Medulla oblongata (tissue), 1 donor: ENCODE results near the gene SLC6A3.

Experiments
- DNase-seq: peaks from one replicate; pipeline ENCODE4 v3.0.0-alpha.2; 2015; ENCODE audit errors: extremely low spot score

Gene SLC6A3

GRCh38 chr5:1442222-1443145, 2.8 kb downstream of the SLC6A3 start:
- DNase-seq = no peak

- no peak for DNase-seq
Measured at GRCh38 chr5:1441166-1441865, 3.9 kb downstream of the SLC6A3 start.

GRCh38 chr5:1440098-1440493, 5.1 kb downstream of the SLC6A3 start:
- DNase-seq = no peak

- no peak for DNase-seq
Measured at GRCh38 chr5:1439388-1440097, 5.7 kb downstream of the SLC6A3 start.

GRCh38 chr5:1438871-1439270, 6.4 kb downstream of the SLC6A3 start:
- DNase-seq = no peak

- no peak for DNase-seq
Measured at GRCh38 chr5:1437876-1438559, 7.2 kb downstream of the SLC6A3 start.

GRCh38 chr5:1437226-1437829, 7.9 kb downstream of the SLC6A3 start:
- no peak for DNase-seq

- no peak for DNase-seq
Measured at GRCh38 chr5:1436681-1437080, 8.6 kb downstream of the SLC6A3 start.

GRCh38 chr5:1436036-1436435, 9.2 kb downstream of the SLC6A3 start:
- no peak for DNase-seq

- no peak for DNase-seq
Measured at GRCh38 chr5:1435369-1435768, 9.9 kb downstream of the SLC6A3 start.

GRCh38 chr5:1432296-1432695, 12.9 kb downstream of the SLC6A3 start:
- DNase-seq = no peak

GRCh38 chr5:1431896-1432295, 13.3 kb downstream of the SLC6A3 start:
- no peak for DNase-seq

GRCh38 chr5:1431021-1431811, 14.0 kb downstream of the SLC6A3 start:
- no peak for DNase-seq

GRCh38 chr5:1430121-1430795, 15.0 kb downstream of the SLC6A3 start:
- no peak for DNase-seq

- no peak for DNase-seq
Measured at GRCh38 chr5:1429496-1429895, 15.7 kb downstream of the SLC6A3 start.

GRCh38 chr5:1429066-1429465, 16.2 kb downstream of the SLC6A3 start:
- no peak for DNase-seq

GRCh38 chr5:1428107-1428506, 17.1 kb downstream of the SLC6A3 start:
- DNase-seq = no peak

GRCh38 chr5:1424716-1425115, 20.5 kb downstream of the SLC6A3 start:
- DNase-seq = no peak

- DNase-seq = no peak
Measured at GRCh38 chr5:1423901-1424603, 21.2 kb downstream of the SLC6A3 start.
